CD8-positive, alpha-beta memory T cell (primary cell): ENCODE data around the gene ME1. TPM values are rescaled to one million over a fixed set of nuclear protein-coding genes. Genes with fewer than 3 reads are reported as not detected.

Experiments used
- CTCF ChIA-PET: fragments of 350-600 bp; sonication (Branson Sonifier 250); formaldehyde crosslinking; loops from one replicate; lab custom pipeline; 2021; ENCODE audit warnings: antibody characterized with exemption; lab: Charles Lee
- POLR2A ChIA-PET: fragments of 350-600 bp; sonication (Branson Sonifier 250); formaldehyde crosslinking; loops from one replicate; lab custom pipeline; 2021; ENCODE audit warnings: antibody characterized with exemption; lab: Charles Lee
- DNase-seq, 5 donors: peaks; one replicate each; pipeline versions ENCODE4 v3.0.0 to v3.0.0-alpha.2; 2020 to 2022; ENCODE audit warnings: mixed read lengths in 1 of 5
- H3K27ac ChIP-seq: one replicate; pipeline ENCODE4 v1.7.0; 2013; ENCODE audit warnings: low read depth, mild to moderate bottlenecking, low read length, moderate library complexity
- H3K27me3 ChIP-seq: 2 replicates; pipeline ENCODE4 v1.7.0; 2013; ENCODE audit warnings: low read length, mild to moderate bottlenecking; ENCODE audit not compliant: insufficient read depth, poor library complexity, severe bottlenecking
- H3K36me3 ChIP-seq: 2 replicates; pipeline ENCODE4 v1.7.0; 2013; ENCODE audit warnings: mild to moderate bottlenecking, low read length, moderate library complexity; ENCODE audit not compliant: insufficient read depth
- H3K4me1 ChIP-seq: 2 replicates; pipeline ENCODE4 v1.7.0; 2013; ENCODE audit warnings: mild to moderate bottlenecking, low read length, moderate library complexity; ENCODE audit not compliant: insufficient read depth
- H3K4me3 ChIP-seq: 2 replicates; pipeline ENCODE4 v1.7.0; 2013; ENCODE audit warnings: mild to moderate bottlenecking, low read length
- H3K9me3 ChIP-seq: 2 replicates; pipeline ENCODE4 v1.7.0; 2013; ENCODE audit warnings: mild to moderate bottlenecking, low read length
- H3K27ac Mint-ChIP-seq, 8 donors: one replicate each; pipeline ENCODE4 v1.8.0; 2020 to 2021; ENCODE audit warnings: mixed read lengths in 8 of 8, mild to moderate bottlenecking in 6 of 8, inconsistent platforms in 3 of 8, moderate library complexity in 3 of 8
- H3K27me3 Mint-ChIP-seq, 2 donors: one replicate each; pipeline ENCODE4 v1.8.0; 2020 to 2021; ENCODE audit warnings: mixed read lengths in 2 of 2, mild to moderate bottlenecking in 1 of 2, moderate library complexity in 1 of 2
- H3K36me3 Mint-ChIP-seq, 3 donors: one replicate each; pipeline ENCODE4 v1.8.0; 2020 to 2021; ENCODE audit warnings: mixed read lengths in 3 of 3, inconsistent platforms in 1 of 3, mild to moderate bottlenecking in 1 of 3
- H3K4me1 Mint-ChIP-seq, 3 donors: one replicate each; pipeline ENCODE4 v1.8.0; 2020 to 2021; ENCODE audit warnings: mixed read lengths in 3 of 3, inconsistent platforms in 1 of 3, mild to moderate bottlenecking in 1 of 3
- H3K4me3 Mint-ChIP-seq, 7 donors: one replicate each; pipeline ENCODE4 v1.8.0; 2020 to 2021; ENCODE audit warnings: mixed read lengths in 7 of 7, mild to moderate bottlenecking in 6 of 7, moderate library complexity in 4 of 7, inconsistent platforms in 2 of 7
- H3K9me3 Mint-ChIP-seq, 5 donors: one replicate each; pipeline ENCODE4 v1.8.0; 2020 to 2022; ENCODE audit warnings: mixed read lengths in 5 of 5, mild to moderate bottlenecking in 3 of 5, moderate library complexity in 2 of 5, inconsistent platforms in 1 of 5
- polyA plus RNA-seq: library from polyadenylated mRNA; unstranded; fragments of 300-500 nt; fragmentation: Illumina TruSeq; gene quantifications from one replicate; pipeline ENCODE4 v1.2.3, GENCODE V29; 2021
- total RNA-seq, 2 experiments: library from RNA; stranded (reverse); gene quantifications; one replicate each; pipeline ENCODE4 v1.2.3, GENCODE V29; 2021

The ME1 gene
- total and polyA plus RNA-seq, 3 experiments from 2014 or later, result 0.42 to 4.9 (median 0.50) TPM

GRCh38 chr6:83247471-83247870, 183.4 kb downstream of the ME1 start:
- no peak for DNase-seq
- POLR2A ChIA-PET, result no interaction called here
- Histone ChIP-seq H3K36me3 (no peaks in the 10 kb centered on the region), H3K27ac (no peak overlapping the region), H3K4me1 (no peaks in the 10 kb centered on the region), H3K27me3 (no peaks in the 10 kb centered on the region), H3K4me3 (no peak overlapping the region), H3K9me3 (no peaks in the 10 kb centered on the region)
- Mint-ChIP-seq H3K4me1 (no peaks in the 10 kb centered on the region), H3K4me3 (no peak overlapping the region), H3K36me3 (peaks cover 0 to 28% (median 7%) of the 10 kb centered on the region in 3 donors), H3K27ac (no peak overlapping the region), H3K9me3 (peaks cover 0 to 3% (median 0%) of the 10 kb centered on the region in 5 donors), H3K27me3 (peaks cover 0 to 16% of the 10 kb centered on the region in 2 donors)
- CTCF ChIA-PET, result no interaction called here

- no peak overlapping the region for H3K27ac Mint-ChIP-seq
- no peak for DNase-seq
- H3K4me3 ChIP-seq, result no peak overlapping the region
- CTCF ChIA-PET, result no interaction called here
- H3K27me3 Mint-ChIP-seq, result peaks cover 3 to 22% of the 10 kb centered on the region in 2 donors
- no peaks in the 10 kb centered on the region for H3K4me1 ChIP-seq
- H3K27ac ChIP-seq, result no peak overlapping the region
- no peaks in the 10 kb centered on the region for H3K9me3 ChIP-seq
- no peaks in the 10 kb centered on the region for H3K36me3 ChIP-seq
- H3K4me3 Mint-ChIP-seq, result no peak overlapping the region
- H3K4me1 Mint-ChIP-seq, result no peaks in the 10 kb centered on the region
- H3K9me3 Mint-ChIP-seq, result no peaks in the 10 kb centered on the region
- no peaks in the 10 kb centered on the region for H3K27me3 ChIP-seq
- peaks cover 0 to 1% (median 0%) of the 10 kb centered on the region in 3 donors for H3K36me3 Mint-ChIP-seq
- POLR2A ChIA-PET, result no interaction called here
These were observed 199.7 kb downstream of the ME1 start for GRCh38 chr6:83231146-83231545.

- Histone ChIP-seq H3K9me3 (no peaks in the 10 kb centered on the region), H3K27ac (no peak overlapping the region)
These were observed 204.3 kb downstream of the ME1 start for GRCh38 chr6:83226517-83226916.

GRCh38 chr6:83221889-83222479, 208.9 kb downstream of the ME1 start:
- Histone ChIP-seq H3K9me3 (no peaks in the 10 kb centered on the region), H3K4me3 (no peak overlapping the region), H3K27me3 (no peaks in the 10 kb centered on the region), H3K27ac (no peak overlapping the region), H3K36me3 (no peaks in the 10 kb centered on the region), H3K4me1 (no peaks in the 10 kb centered on the region)
- CTCF ChIA-PET, result interaction anchor here (0.9 to 2.7 kb wide), 5 partner anchors 11 to 291 kb away, joined by 3 to 20 read pairs (median 4); partner anchors contain the start of genes DOP1A, PRSS35 and UBE3D
- Mint-ChIP-seq H3K36me3 (no peaks in the 10 kb centered on the region), H3K4me1 (peaks cover 0 to 8% (median 1%) of the 10 kb centered on the region in 3 donors), H3K27me3 (no peaks in the 10 kb centered on the region), H3K4me3 (no peak overlapping the region), H3K27ac (no peak overlapping the region), H3K9me3 (no peaks in the 10 kb centered on the region)
- peak in 2 of 5 donors; percentile 5 to 11 for DNase-seq
- POLR2A ChIA-PET, result no interaction called here

More at GRCh38 chr6:83226517-83226916, 204.3 kb downstream of the ME1 start:
- Mint-ChIP-seq H3K36me3 (no peaks in the 10 kb centered on the region), H3K27me3 (peaks cover 0 to 7% of the 10 kb centered on the region in 2 donors), H3K4me3 (no peak overlapping the region), H3K4me1 (peaks cover 0 to 8% (median 1%) of the 10 kb centered on the region in 3 donors), H3K27ac (peak overlapping the region in 1 of 8 donors; percentile 26), H3K9me3 (no peaks in the 10 kb centered on the region)
- no peak for DNase-seq
- CTCF ChIA-PET, result no interaction called here
- Histone ChIP-seq H3K36me3 (no peaks in the 10 kb centered on the region), H3K4me3 (no peak overlapping the region), H3K4me1 (no peaks in the 10 kb centered on the region), H3K27me3 (no peaks in the 10 kb centered on the region)
- POLR2A ChIA-PET, result no interaction called here

GRCh38 chr6:83221276-83221675, 209.6 kb downstream of the ME1 start:
- Histone ChIP-seq H3K36me3 (no peaks in the 10 kb centered on the region), H3K27ac (no peak overlapping the region), H3K27me3 (no peaks in the 10 kb centered on the region), H3K4me3 (no peak overlapping the region), H3K4me1 (no peaks in the 10 kb centered on the region), H3K9me3 (no peaks in the 10 kb centered on the region)
- CTCF ChIA-PET, result interaction anchor here (0.9 to 2.7 kb wide), 2 partner anchors 10 to 155 kb away, joined by 3 to 20 read pairs; partner anchors contain the start of genes DOP1A and UBE3D
- POLR2A ChIA-PET, result no interaction called here
- DNase-seq, result no peak
- Mint-ChIP-seq H3K36me3 (no peaks in the 10 kb centered on the region), H3K27ac (peak overlapping the region in 1 of 8 donors; percentile 7), H3K4me3 (no peak overlapping the region), H3K27me3 (no peaks in the 10 kb centered on the region), H3K9me3 (no peaks in the 10 kb centered on the region), H3K4me1 (peaks cover 0 to 8% (median 1%) of the 10 kb centered on the region in 3 donors)

GRCh38 chr6:83220121-83220520, 210.7 kb downstream of the ME1 start:
- Mint-ChIP-seq H3K9me3 (no peaks in the 10 kb centered on the region), H3K27me3 (peaks cover 0 to 1% of the 10 kb centered on the region in 2 donors), H3K27ac (no peak overlapping the region), H3K36me3 (no peaks in the 10 kb centered on the region), H3K4me1 (peaks cover 0 to 8% (median 1%) of the 10 kb centered on the region in 3 donors), H3K4me3 (no peak overlapping the region)
- Histone ChIP-seq H3K36me3 (no peaks in the 10 kb centered on the region), H3K27me3 (no peaks in the 10 kb centered on the region), H3K27ac (no peak overlapping the region), H3K4me3 (no peak overlapping the region), H3K4me1 (no peaks in the 10 kb centered on the region), H3K9me3 (no peaks in the 10 kb centered on the region)
- no peak for DNase-seq
- ChIA-PET POLR2A (no interaction called here), CTCF (interaction anchor here (6.7 kb wide), 1 partner anchor 154 kb away, joined by 88 read pairs; the partner anchor contains the start of genes DOP1A and UBE3D)

GRCh38 chr6:83218646-83219045, 212.2 kb downstream of the ME1 start:
- Mint-ChIP-seq H3K27me3 (peaks cover 0 to 2% of the 10 kb centered on the region in 2 donors), H3K9me3 (no peaks in the 10 kb centered on the region), H3K27ac (no peak overlapping the region), H3K36me3 (no peaks in the 10 kb centered on the region), H3K4me3 (no peak overlapping the region), H3K4me1 (peaks cover 0 to 8% (median 1%) of the 10 kb centered on the region in 3 donors)
- ChIA-PET POLR2A (no interaction called here), CTCF (interaction anchor here (6.7 kb wide), 1 partner anchor 152 kb away, joined by 88 read pairs; the partner anchor contains the start of genes DOP1A and UBE3D)
- H3K27me3 ChIP-seq, result no peaks in the 10 kb centered on the region
- H3K36me3 ChIP-seq, result no peaks in the 10 kb centered on the region
- H3K4me3 ChIP-seq, result no peak overlapping the region
- no peaks in the 10 kb centered on the region for H3K9me3 ChIP-seq
- no peak for DNase-seq
- H3K4me1 ChIP-seq, result no peaks in the 10 kb centered on the region
- no peak overlapping the region for H3K27ac ChIP-seq

GRCh38 chr6:83216806-83217205, 214.0 kb downstream of the ME1 start:
- ChIA-PET CTCF (interaction anchor here (1.1 to 6.7 kb wide), 4 partner anchors 19 to 945 kb away, joined by 3 to 88 read pairs (median 5); partner anchors contain the start of genes DOP1A and UBE3D), POLR2A (interaction anchor here (0.6 kb wide), 1 partner anchor 945 kb away, joined by 5 read pairs; no protein-coding TSS in a partner anchor)
- Mint-ChIP-seq H3K27ac (peak overlapping the region in 1 of 8 donors; percentile 11), H3K4me3 (no peak overlapping the region), H3K27me3 (peaks cover 4 to 8% of the 10 kb centered on the region in 2 donors), H3K36me3 (no peaks in the 10 kb centered on the region), H3K9me3 (no peaks in the 10 kb centered on the region), H3K4me1 (peaks cover 0 to 2% (median 0%) of the 10 kb centered on the region in 3 donors)
- Histone ChIP-seq H3K36me3 (no peaks in the 10 kb centered on the region), H3K4me1 (no peaks in the 10 kb centered on the region), H3K27me3 (no peaks in the 10 kb centered on the region), H3K4me3 (no peak overlapping the region), H3K9me3 (no peaks in the 10 kb centered on the region), H3K27ac (no peak overlapping the region)
- DNase-seq, result no peak
